NCI-H82 treated with DMSO at 0.1 percent for 48 hours (cell line): ENCODE measurements around the gene ACYP2.
"Not testable (repeated sequence)": the region's sequence is repeated elsewhere in the genome, so short reads cannot be mapped to it uniquely, and the experiment has no call there.

Experiments used
- DNase-seq: peaks from one replicate; lab custom pipeline; 2025; ENCODE audit not compliant: unreplicated experiment; lab: John Stamatoyannopoulos, UW

ACYP2 gene

GRCh38 chr2:54313147-54313546, 197.7 kb downstream of the ACYP2 start:
- no peak for DNase-seq

DNA sequence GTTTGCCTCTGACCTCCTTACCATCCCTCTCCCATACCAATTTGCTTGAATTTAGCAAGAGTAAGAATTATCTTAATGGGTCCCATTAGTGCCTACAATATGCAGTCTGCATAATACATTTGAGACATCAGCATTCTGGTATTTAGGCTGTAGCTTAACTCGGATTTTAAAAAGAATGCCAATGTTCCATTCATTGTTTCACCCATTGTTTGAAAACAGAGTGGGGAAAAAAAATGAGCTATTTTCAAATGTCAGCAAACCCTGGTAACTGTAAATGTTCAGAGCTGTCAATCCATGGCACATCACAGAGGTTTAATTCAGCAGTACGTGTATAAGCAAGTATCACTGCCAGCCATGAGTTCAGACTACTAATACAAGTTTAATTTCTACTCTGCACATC, 202.6 kb downstream of the ACYP2 start:
- DNase-seq = no peak

DNA sequence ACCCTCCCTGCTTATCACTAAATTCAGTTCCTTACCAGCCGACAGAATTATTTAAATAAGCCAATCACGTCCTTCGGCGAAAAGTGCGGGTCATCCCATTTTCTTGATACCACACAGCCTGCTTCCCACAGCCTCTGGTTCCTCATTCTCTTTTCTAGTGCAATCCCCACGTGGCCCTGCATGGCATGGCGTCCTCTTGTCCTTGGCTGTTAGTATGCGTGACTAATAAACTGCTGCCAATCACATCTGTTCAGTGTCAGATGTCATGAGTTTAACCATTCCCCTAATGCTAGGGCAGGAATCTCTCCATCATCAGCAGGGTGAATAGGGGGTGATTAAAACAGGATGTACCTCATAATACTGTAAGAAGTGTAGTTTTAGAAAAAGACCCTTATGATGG, 203.4 kb downstream of the ACYP2 start:
- no peak for DNase-seq

- DNase-seq = no peak
Measured at GRCh38 chr2:54321047-54321446, 205.6 kb downstream of the ACYP2 start.

DNA sequence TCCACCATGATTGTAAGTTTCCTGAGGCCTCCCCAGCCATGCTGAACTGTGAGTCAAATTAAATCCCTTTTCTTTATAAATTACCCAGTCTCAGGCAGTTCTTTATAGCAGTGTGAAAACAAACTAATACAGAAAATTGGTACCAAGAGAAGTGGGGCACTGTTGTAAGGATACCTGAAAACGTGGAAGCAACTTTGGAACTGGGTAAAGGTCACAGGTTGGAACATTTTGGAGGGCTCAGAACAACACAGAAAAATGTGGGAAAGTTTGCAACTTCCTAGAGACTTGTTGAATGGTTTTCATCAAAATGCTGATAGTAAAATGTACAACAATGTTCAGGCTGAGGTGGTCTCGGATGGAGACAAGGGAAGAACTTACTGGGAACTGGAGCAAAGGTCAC, 209.1 kb downstream of the ACYP2 start:
- not testable (repeated sequence) for DNase-seq

DNA sequence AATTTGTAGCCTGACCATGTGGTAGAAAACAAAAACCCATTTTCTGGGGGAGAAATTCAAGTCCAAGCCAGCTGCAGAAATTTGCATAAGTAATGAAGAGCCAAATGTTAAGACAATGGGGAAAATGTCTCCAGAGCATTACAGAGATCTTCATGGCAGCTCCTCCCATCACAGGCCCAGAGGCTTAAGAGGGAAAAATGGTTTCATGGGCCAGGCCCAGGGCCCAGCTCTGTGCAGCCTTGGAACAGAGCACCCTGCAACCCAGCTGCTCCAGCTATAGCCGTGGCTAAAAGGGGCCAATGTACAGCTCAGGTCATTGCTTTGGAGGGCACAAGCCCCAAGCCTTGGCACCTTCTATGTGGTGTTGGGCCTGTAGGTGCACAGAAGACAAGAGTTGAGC, 209.7 kb downstream of the ACYP2 start:
- DNase-seq = no peak

DNA sequence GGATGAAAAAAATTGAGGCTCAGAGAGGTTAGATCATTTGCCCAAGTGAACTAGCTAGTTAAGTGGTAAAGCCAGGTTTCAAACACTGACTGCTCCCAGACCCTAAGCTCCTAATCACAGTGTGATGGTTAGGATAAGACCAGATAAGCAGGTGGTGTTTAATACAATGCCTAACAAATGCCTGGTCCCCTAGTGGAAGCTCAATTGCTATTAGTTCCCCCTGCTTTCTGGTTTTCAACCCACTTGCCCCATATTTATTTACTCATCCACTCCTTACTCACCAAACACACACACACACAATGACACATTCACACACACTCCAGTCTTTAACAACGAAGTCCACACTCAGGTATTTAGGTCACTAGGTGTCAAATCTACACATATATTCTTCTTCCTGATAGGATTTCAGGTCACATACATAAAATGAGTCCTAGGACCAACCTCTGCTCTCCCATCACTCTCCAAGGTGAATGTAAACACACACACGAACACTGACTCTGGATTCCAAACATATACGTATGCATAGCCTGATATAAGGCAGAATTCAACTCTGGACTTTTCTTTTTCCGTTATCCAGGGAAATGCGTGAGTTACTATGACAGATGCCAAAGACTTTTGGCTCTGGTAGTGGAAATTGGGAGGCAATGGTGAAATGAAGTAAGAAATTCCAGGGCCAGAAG, 214.2 kb downstream of the ACYP2 start:
- peak; percentile 72 for DNase-seq

GRCh38 chr2:54330162-54330925, 214.9 kb downstream of the ACYP2 start:
- peak; percentile 94 for DNase-seq

DNA sequence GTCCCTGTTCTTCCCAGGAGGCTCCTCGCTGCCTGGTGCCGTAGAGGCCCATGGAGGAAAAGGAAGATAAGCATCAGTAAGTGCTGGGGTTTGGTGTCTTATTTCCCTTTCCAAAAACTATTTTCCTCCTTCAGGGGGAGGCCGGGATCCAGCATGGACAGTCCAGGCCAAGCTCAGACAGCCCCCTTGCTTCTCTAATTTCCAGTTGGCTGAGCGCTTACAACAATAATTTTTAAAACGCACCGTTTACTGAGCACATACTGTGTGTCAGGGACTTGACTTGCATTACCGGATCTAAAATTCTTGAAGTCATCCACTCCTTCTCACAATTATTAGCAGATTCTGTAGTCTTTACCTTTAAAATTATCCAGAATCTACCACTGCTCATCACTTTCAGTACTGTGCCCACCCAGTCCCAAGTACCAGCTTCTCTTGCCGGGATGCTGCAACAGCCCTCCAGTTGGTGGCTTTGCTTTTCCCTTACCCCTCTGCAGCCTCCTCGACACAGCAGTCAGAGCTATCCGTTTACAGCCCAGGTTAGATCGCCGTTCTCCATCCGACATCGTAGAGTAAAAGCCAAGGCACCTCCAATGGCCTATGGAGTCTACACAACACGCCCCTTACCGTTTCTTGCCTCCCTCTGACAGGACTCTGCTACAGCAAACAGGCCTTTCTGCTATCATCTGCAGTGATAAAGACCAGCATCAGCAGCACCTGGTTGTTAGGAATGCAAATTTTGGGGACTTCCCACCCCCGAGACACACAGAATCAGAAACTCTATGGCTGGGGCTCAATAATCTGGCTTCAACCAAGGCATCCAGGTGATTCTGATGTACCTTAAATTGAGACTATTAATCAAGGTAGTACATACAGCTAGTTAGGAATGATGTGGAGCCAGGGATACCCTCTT, 215.8 kb downstream of the ACYP2 start:
- no peak for DNase-seq

DNA sequence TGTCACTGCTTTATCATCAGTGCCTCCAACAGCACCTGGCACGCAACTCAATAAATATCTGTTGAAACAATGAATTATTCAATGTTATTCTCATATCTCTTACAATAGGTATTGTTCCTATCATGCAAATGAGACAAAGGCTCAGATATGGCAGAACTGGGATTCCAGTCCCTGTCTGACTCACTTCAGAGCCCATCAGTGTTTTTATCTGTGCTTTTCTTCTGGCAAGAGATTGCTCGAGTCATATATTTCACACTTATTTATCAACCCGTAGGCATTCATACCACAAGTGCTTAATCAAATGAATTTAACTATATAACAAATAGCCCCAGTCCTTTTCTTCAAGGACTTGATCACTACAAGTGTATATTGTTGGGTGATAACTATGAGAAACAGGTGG, 217.0 kb downstream of the ACYP2 start:
- DNase-seq = no peak

GRCh38 chr2:54336136-54336976, 220.9 kb downstream of the ACYP2 start:
- no peak for DNase-seq

DNA sequence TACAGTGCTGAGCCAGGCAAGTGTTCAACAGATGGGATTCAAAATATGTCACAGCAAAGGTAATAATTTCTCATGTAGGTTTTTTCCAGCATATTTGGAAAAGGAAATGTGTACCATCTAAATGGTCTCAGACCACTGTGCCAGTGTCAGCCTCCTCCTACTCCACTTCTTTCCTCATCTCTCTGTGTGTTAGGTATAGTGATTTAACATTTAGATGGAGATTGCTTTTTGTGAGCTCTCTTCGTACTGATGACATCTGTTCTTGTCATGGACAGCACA, 221.5 kb downstream of the ACYP2 start:
- no peak for DNase-seq

DNA sequence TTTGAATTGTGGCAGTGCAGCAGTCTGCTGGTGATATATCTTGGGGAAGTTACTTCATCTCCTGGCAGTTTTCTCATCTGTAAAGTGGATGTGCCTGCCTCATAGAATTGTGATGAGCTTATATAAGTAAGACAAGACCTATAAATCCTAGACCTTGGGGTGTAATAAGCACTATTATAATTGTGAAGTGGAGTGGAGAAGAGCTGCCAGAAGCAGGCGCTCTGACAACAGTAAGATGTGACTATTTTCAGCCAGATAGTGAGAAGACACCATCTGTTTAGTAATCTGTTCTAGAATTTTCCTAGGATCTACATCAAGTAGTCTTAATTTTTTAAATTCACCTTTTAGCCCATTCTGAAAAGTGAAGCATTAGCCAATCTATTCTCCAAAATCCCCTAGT, 226.2 kb downstream of the ACYP2 start:
- no peak for DNase-seq

GRCh38 chr2:54342603-54343002, 227.2 kb downstream of the ACYP2 start:
- no peak for DNase-seq

GRCh38 chr2:54347622-54348021, 232.2 kb downstream of the ACYP2 start:
- no peak for DNase-seq

DNA sequence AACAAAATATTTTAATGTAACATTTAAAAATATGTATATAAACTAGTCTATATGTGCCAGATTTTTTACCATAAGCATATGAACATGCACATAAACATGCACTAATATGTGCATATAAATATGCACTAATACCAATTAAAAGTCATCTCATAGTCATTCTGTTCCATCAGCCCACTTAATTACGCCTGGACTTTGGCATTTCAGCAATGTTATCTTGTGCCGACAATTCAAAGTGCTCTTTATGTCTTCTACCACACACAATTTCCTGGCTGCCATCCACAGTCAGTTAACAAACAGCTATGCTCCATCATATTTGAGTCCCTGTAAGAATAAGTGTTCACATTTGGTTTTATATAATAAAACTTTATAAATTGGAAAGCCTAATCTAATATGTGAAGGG, 233.2 kb downstream of the ACYP2 start:
- DNase-seq = no peak

GRCh38 chr2:54350426-54350825, 235.0 kb downstream of the ACYP2 start:
- no peak for DNase-seq

GRCh38 chr2:54353216-54353615, 237.8 kb downstream of the ACYP2 start:
- no peak for DNase-seq
